GM18498 (cell line): ENCODE measurements around the gene TBC1D9.
A peak's percentile ranks its signal among the peaks of the same experiment; 100 is the strongest.
"Not testable (repeated sequence)": the region's sequence is repeated elsewhere in the genome, so short reads cannot be mapped to it uniquely, and the experiment has no call there.

Experiments
- ATAC-seq: cut with Tn5 transposase; IDR thresholded peaks from one replicate; pipeline ENCODE4 v1.9.1; 2021; ENCODE audit warnings: mild to moderate bottlenecking, moderate library complexity; ENCODE audit not compliant: unreplicated experiment

Gene TBC1D9

GRCh38 chr4:140754918-140755773 is 1.0 kb downstream of the TBC1D9 start:
- no peak for ATAC-seq

GRCh38 chr4:140753329-140753728 is 2.9 kb downstream of the TBC1D9 start:
- ATAC-seq = no peak

GRCh38 chr4:140752291-140753068 is 3.7 kb downstream of the TBC1D9 start:
- no peak for ATAC-seq

GRCh38 chr4:140750470-140750869 is 5.7 kb downstream of the TBC1D9 start:
- no peak for ATAC-seq

GRCh38 chr4:140748171-140748570 is 8.0 kb downstream of the TBC1D9 start:
- no peak for ATAC-seq

GRCh38 chr4:140746546-140746945 is 9.6 kb downstream of the TBC1D9 start:
- not testable (repeated sequence) for ATAC-seq

- ATAC-seq = no peak
Observed at GRCh38 chr4:140744421-140744820, 11.8 kb downstream of the TBC1D9 start.

- peak; percentile 77 for ATAC-seq
Observed at GRCh38 chr4:140743194-140743931, 12.8 kb downstream of the TBC1D9 start.

GRCh38 chr4:140742838-140743193 is 13.4 kb downstream of the TBC1D9 start:
- ATAC-seq = peak; percentile 43

GRCh38 chr4:140740906-140741670 is 15.1 kb downstream of the TBC1D9 start:
- no peak for ATAC-seq

GRCh38 chr4:140740422-140740821 is 15.8 kb downstream of the TBC1D9 start:
- no peak for ATAC-seq

GRCh38 chr4:140739971-140740370 is 16.2 kb downstream of the TBC1D9 start:
- ATAC-seq = no peak

GRCh38 chr4:140738139-140738538 is 18.0 kb downstream of the TBC1D9 start:
- ATAC-seq = no peak

GRCh38 chr4:140736669-140737343 is 19.4 kb downstream of the TBC1D9 start:
- ATAC-seq = no peak

- ATAC-seq = no peak
Observed at GRCh38 chr4:140735779-140736391, 20.3 kb downstream of the TBC1D9 start.

GRCh38 chr4:140735317-140735716 is 20.9 kb downstream of the TBC1D9 start:
- ATAC-seq = no peak

- ATAC-seq = no peak
Observed at GRCh38 chr4:140732780-140733179, 23.4 kb downstream of the TBC1D9 start.

- ATAC-seq = no peak
Observed at GRCh38 chr4:140729344-140730049, 26.7 kb downstream of the TBC1D9 start.
